Heart right ventricle (tissue), 16 donors: ENCODE results near the gene SYT14. TPM values are rescaled to one million over a fixed set of nuclear protein-coding genes. Genes with fewer than 3 reads are reported as not detected.
A peak's percentile ranks its signal among the peaks of the same experiment; 100 is the strongest.
"Not testable (repeated sequence)": the region's sequence is repeated elsewhere in the genome, so short reads cannot be mapped to it uniquely, and the experiment has no call there.

Source experiments
- ATAC-seq, 8 donors: fragments of 200-7000 bp; cut with Tn5 transposase; one replicate each; pipeline ENCODE4 v1.9.1; 2020; ENCODE audit warnings: mild to moderate bottlenecking in 8 of 8, moderate library complexity in 8 of 8, moderate number of reproducible peaks in 1 of 8
- DNase-seq, 2 donors: peaks; one replicate each; pipeline ENCODE4 v3.0.0-alpha.2; 2020
- H3K27ac ChIP-seq, 10 donors: fragments of 200-600 bp; sonication (generic) in 2 of 10; one replicate each; pipeline versions ENCODE4 v1.5.0 to v1.8.0; 2020 to 2022; ENCODE audit warnings: mild to moderate bottlenecking in 3 of 10
- H3K27me3 ChIP-seq, 7 donors: fragments of 200-600 bp; one replicate each; pipeline ENCODE4 v1.8.0; 2021 to 2022; ENCODE audit warnings: mild to moderate bottlenecking in 2 of 7
- H3K36me3 ChIP-seq, 9 donors: fragments of 200-600 bp; sonication (generic) in 1 of 9; one replicate each; pipeline versions ENCODE4 v1.5.0 to v1.8.0; 2020 to 2022; ENCODE audit warnings: mild to moderate bottlenecking in 2 of 9
- H3K4me1 ChIP-seq, 9 donors: fragments of 200-600 bp; sonication (generic) in 1 of 9; one replicate each; pipeline versions ENCODE4 v1.5.0 to v1.8.0; 2020 to 2022; ENCODE audit warnings: mild to moderate bottlenecking in 4 of 9
- H3K4me3 ChIP-seq, 10 donors: fragments of 200-600 bp; sonication (generic) in 2 of 10; one replicate each; pipeline versions ENCODE4 v1.5.0 to v1.8.0; 2020 to 2022; ENCODE audit warnings: mild to moderate bottlenecking in 7 of 10, moderate library complexity in 2 of 10
- H3K9me3 ChIP-seq, 11 donors: fragments of 200-600 bp in 10 of 11; sonication (generic) in 2 of 11; one replicate each; pipeline versions ENCODE4 v1.5.0 to v1.8.0; 2013 to 2022; ENCODE audit warnings: mild to moderate bottlenecking in 2 of 11, control low read depth in 1 of 11, moderate library complexity in 1 of 11
- CTCF ChIP-seq, 9 donors: fragments of 200-600 bp; sonication (generic) in 2 of 9; IDR thresholded peaks; one replicate each; pipeline versions ENCODE4 v1.5.0 to v1.8.0; 2021 to 2022; ENCODE audit warnings: antibody characterized with exemption in 9 of 9, mild to moderate bottlenecking in 5 of 9, moderate library complexity in 1 of 9
- WGBS, 2 donors: extraction: QIAGEN DNeasy Blood & Tissue Kit; methylation state at CpG; one replicate each; pipeline ENCODE4 v1.1.7; 2013; ENCODE audit warnings: inconsistent platforms in 1 of 2; 5-methylcytosine and 5-hydroxymethylcytosine counted together
- intact Hi-C, 10 donors: fragments of 100-400 bp; cut with DNase I; formaldehyde crosslinking; loops; one replicate each; pipeline versions ENCODE4 v1.11.1 to v1.14.2; 2022
- polyA plus RNA-seq, 2 donors: library from polyadenylated mRNA; stranded (reverse); fragments of 200-250 nt; gene quantifications; one replicate each; pipeline ENCODE4 v1.2.3, GENCODE V29; 2013
- total RNA-seq, 10 donors: library from RNA; stranded (reverse); fragmentation: NEBNext Ultra II Directional in 3 of 10; extraction: Animal tissue kit (Norgen Biotek cat#: 25700) in 3 of 10; gene quantifications; one replicate each; pipeline versions ENCODE4 v1.2.1 to v1.2.4, GENCODE V29; 2021 to 2023
- donor health status: Arrhythmogenic right ventricular cardiomyopathy.
- donor health status: ischemic (EF 13 %, LVEDD 7.1; RV severe dilation, severe dysfunction).
- donor health status: healthy with polysubstance abuse.
- donor health status: DM: no; HTN: yes; CAD: no.
- donor health status: DM: no; HTN: no; CAD: no.
- donor health status: ischemic (EF 25% LVEDD 6.9; RV normal size, moderate dysfunction).
- donor health status: ischemic (EF 25% LVEDD 5.7; RV mildly dilated, moderate dysfunction).
- donor health status: healthy.
- donor health status: DM: yes; HTN: yes; CAD: no.
- donor health status: Ischemic cardiomyopathy.
- donor health status: ischemic (EF 35%, LVEDD 5.7; RV mildly dilated, moderate dysfunction).
- donor health status: nonischemic (EF 11% LVEDD 7.7; RV severe dilation, severe dysfunction).
- donor health status: DM: yes; HTN: yes; CAD: no.
- donor health status: PGD.
- donor health status: ischemic (EF 29% LVEDD 5.4; RV normal size, mild dysfunction).
- donor health status: nonischemic (EF 23%, LVEDD 6.1; RV moderate dilation, normal function).

SYT14 gene
- total and polyA plus RNA-seq, 12 donors = 0.06 TPM; not detected in 11

- TF ChIP-seq CTCF (IDR thresholded peaks at IDR 0.05) = no peak
- no peaks in the 10 kb centered on the region for H3K36me3 ChIP-seq
- 85 to 88% methylated on average over 8 of the region's 8 CpGs for WGBS, 2 donors
- no peak overlapping the region for H3K27ac ChIP-seq
- peaks cover 0 to 25% (median 6%) of the 10 kb centered on the region in 11 donors for H3K9me3 ChIP-seq
- H3K4me1 ChIP-seq = no peaks in the 10 kb centered on the region
- ATAC-seq (no peak), DNase-seq (no peak)
- H3K27me3 ChIP-seq = peaks cover 0 to 8% (median 0%) of the 10 kb centered on the region in 7 donors
- intact Hi-C loops = no loop called here
- H3K4me3 ChIP-seq = no peak overlapping the region
These were observed 257.7 kb downstream of the SYT14 start for GRCh38 chr1:210195635-210196160.

- DNase-seq, H3K4me1 ChIP-seq, H3K27ac ChIP-seq, H3K36me3 ChIP-seq, H3K4me3 ChIP-seq, intact Hi-C loops, ATAC-seq, H3K27me3 ChIP-seq: not testable (repeated sequence)
- peaks cover 0 to 25% (median 6%) of the 10 kb centered on the region in 11 donors for H3K9me3 ChIP-seq
- 83 to 90% methylated on average over 5 of the region's 5 CpGs for WGBS, 2 donors
These were observed 258.2 kb downstream of the SYT14 start for GRCh38 chr1:210196266-210196665.

- Histone ChIP-seq H3K36me3 (no peaks in the 10 kb centered on the region), H3K27ac (no peak overlapping the region), H3K4me1 (no peaks in the 10 kb centered on the region), H3K27me3 (peaks cover 0 to 8% (median 3%) of the 10 kb centered on the region in 7 donors), H3K9me3 (peaks cover 0 to 25% (median 6%) of the 10 kb centered on the region in 11 donors), H3K4me3 (no peak overlapping the region)
- 69 to 77% methylated on average over 3 of the region's 3 CpGs for whole genome bisulfite sequencing, 2 donors
- ATAC-seq = no peak
- DNase-seq = no peak
- intact Hi-C loops = no loop called here
- TF ChIP-seq CTCF (IDR thresholded peaks at IDR 0.05) = no peak
These were observed 260.8 kb downstream of the SYT14 start for GRCh38 chr1:210198840-210199239.

- TF ChIP-seq CTCF (IDR thresholded peaks at IDR 0.05) = peak in 6 of 9 donors; percentile 7 to 50 (median 32)
- H3K27ac ChIP-seq = no peak overlapping the region
- DNase-seq (no peak), ATAC-seq (no peak)
- H3K36me3 ChIP-seq = no peaks in the 10 kb centered on the region
- intact Hi-C loops = loop anchor here in 4 of 10 donors (1.0 to 10.0 kb wide), 4 partner anchors 111 to 195 kb away; no protein-coding TSS in a partner anchor
- peaks cover 0 to 25% (median 6%) of the 10 kb centered on the region in 11 donors for H3K9me3 ChIP-seq
- H3K27me3 ChIP-seq = peaks cover 0 to 8% (median 3%) of the 10 kb centered on the region in 7 donors
- H3K4me3 ChIP-seq = no peak overlapping the region
- 56 to 57% methylated on average over 3 of the region's 3 CpGs for WGBS, 2 donors
- H3K4me1 ChIP-seq = no peaks in the 10 kb centered on the region
These were observed 262.2 kb downstream of the SYT14 start for GRCh38 chr1:210200124-210200736.

GRCh38 chr1:210201681-210202080, 263.7 kb downstream of the SYT14 start:
- Histone ChIP-seq H3K4me1 (no peaks in the 10 kb centered on the region), H3K9me3 (peaks cover 0 to 12% (median 0%) of the 10 kb centered on the region in 11 donors), H3K4me3 (no peak overlapping the region), H3K27ac (no peak overlapping the region), H3K27me3 (peaks cover 0 to 13% (median 3%) of the 10 kb centered on the region in 7 donors), H3K36me3 (no peaks in the 10 kb centered on the region)
- WGBS, 2 donors = 48 to 62% methylated on average over 3 of the region's 3 CpGs
- no peak for ATAC-seq
- DNase-seq = no peak
- intact Hi-C loops = loop anchor here in 3 of 10 donors (2.0 to 10.0 kb wide), 3 partner anchors 109 to 193 kb away; no protein-coding TSS in a partner anchor
- no peak for TF ChIP-seq CTCF (IDR thresholded peaks at IDR 0.05)
